Cortex of kidney (tissue), 1 donor: ENCODE data around the gene ANKIB1.
"Not testable (repeated sequence)": the region's sequence is repeated elsewhere in the genome, so short reads cannot be mapped to it uniquely, and the experiment has no call there.

Experiments used
- DNase-seq: peaks from one replicate; lab custom pipeline; 2025; lab: John Stamatoyannopoulos, UW

Gene ANKIB1

GRCh38 chr7:92410162-92410561 is 164.4 kb downstream of the ANKIB1 start:
- not testable (repeated sequence) for DNase-seq

DNA sequence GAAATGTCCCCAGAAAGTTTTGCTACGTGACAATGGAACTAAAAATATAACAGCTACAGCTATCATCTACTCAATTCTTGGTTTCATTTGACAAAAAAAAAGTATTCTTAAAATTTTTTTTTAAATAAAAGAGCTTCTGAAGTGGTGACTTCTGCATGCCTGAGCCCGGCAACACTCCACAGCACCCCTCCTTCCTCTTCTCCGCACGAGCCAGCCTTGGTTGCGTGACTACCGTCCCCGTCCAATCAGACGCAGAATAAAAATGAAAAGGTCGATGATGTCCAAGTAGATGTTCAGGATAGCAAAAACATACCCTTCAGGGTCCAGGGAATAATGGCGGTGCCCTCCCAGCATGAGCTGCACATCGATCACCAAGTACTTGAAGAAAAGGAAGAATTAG is 167.0 kb downstream of the ANKIB1 start:
- DNase-seq, result no peak

- DNase-seq, result no peak
These were observed 167.8 kb downstream of the ANKIB1 start for GRCh38 chr7:92413550-92413949.

DNA sequence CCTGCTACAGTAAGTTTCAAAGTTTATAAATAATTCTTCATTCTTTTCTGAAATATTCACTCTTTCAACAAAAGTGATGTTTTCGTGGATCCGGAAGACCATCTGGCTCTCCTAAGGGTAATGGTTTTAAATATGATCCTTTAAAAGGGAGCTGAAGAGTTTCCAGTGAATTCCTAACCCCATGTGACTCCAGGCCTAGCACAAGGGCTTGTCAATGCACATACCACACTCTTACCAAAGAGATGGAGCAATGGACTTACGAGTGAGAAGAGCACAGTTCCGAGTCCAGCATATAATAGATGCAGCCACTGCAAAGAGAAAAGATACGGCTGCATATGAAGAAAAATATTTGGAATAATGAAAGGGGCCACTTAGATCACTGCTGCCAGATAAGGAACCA is 169.5 kb downstream of the ANKIB1 start:
- no peak for DNase-seq

DNA sequence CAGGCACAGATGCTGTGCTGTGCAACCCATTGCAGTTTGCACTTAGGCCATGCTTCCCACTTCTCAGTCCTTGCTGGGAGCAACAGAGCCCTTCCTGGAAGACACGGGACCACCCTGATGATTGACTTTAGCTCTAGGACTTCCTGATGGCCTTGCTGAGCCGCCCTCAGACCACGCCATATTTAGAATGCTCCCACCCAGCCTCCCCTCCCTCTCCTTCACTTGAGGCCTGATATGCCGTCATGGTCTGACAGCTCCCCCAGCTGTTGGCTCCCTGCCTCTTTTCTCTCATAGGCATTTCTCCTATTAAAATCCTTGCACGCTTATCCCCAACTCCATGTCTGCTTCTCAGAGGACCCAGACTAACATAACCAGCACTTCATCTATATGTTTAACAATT is 172.1 kb downstream of the ANKIB1 start:
- DNase-seq, result no peak

GRCh38 chr7:92421676-92422435 is 176.1 kb downstream of the ANKIB1 start:
- no peak for DNase-seq

DNA sequence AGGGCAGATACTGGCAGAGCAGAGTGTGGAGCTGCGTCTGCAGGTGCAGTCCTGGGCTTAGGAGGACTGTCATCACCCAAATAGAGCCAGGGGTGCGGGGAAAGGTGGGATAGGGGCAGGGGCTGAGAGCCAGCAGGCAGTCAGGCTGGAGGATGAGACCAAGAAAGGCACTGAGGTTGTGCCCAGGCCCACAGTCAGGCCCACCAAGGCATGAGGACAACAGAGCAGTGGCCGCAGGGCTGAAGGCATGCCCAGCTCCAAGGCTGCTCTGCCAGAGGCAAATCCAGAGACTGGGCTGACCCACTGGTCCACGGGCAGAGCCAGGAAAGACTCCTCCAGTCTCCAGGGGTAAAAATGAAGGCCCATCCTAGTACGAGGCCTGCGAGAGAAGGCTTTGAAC is 177.2 kb downstream of the ANKIB1 start:
- no peak for DNase-seq

DNA sequence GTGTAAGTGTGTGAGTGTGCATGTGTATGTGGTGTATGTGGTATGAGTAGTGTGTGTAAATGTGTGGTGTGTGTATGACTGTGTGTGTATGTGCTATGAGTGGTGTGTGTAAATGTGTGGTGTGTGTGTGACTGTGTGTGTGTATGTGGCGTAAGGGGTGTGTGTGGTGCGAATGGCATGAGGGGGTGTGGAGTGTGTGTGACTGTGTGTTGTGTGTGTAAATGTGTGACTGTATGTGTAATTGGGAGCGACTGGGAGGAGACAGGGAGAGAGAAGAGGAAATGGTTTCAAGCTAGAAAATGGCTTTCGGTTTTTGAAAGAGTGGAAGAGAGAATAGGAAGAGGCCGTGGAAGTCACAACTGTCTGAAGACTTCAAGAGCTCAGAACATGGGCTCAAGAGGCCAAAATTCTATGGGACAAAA is 177.9 kb downstream of the ANKIB1 start:
- DNase-seq, result no peak

- DNase-seq, result no peak
These were observed 179.7 kb downstream of the ANKIB1 start for GRCh38 chr7:92425311-92425947.

DNA sequence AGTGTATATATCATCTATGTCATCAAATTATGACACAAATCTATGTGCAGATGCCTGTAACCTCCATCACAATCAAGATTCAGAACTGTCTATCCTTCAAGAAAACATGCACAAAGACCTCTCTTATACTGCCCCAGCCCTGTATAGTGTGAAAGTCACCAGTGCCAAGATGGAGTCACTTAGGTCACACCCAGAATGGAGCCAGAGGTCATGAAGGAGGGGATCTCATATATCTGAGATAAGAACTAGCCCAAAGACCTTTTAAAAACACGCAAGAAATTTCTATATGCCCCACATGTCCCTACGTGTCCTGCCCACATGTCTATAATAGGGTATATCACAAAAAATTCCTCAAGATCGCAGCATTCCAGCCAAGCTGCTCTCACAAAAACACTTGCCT is 181.4 kb downstream of the ANKIB1 start:
- DNase-seq, result no peak

GRCh38 chr7:92432299-92432946 is 186.6 kb downstream of the ANKIB1 start:
- DNase-seq, result no peak

- DNase-seq, result no peak
These were observed 187.2 kb downstream of the ANKIB1 start for GRCh38 chr7:92433019-92433418.

DNA sequence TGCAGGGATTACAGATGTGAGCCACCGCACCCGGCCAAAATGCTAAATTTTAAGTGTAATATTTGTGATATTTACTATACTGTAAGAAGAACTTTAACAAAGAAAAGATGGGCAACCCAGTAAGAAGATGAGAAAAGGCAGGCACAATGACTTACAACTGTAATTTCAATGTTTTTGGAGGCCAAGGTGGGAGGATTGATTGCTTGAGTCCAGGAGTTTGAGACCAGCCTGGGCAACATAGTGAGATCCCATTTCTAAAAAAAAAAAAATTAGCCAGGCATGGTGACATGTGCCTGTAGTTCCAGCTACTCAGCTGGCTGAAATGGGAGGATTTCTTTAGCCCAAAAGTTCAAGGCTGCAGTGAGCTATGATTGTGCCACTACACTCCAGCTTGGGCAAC is 189.8 kb downstream of the ANKIB1 start:
- no peak for DNase-seq

GRCh38 chr7:92436612-92437445 is 191.1 kb downstream of the ANKIB1 start:
- DNase-seq, result no peak

- DNase-seq, result no peak
These were observed 192.2 kb downstream of the ANKIB1 start for GRCh38 chr7:92437956-92438491.

DNA sequence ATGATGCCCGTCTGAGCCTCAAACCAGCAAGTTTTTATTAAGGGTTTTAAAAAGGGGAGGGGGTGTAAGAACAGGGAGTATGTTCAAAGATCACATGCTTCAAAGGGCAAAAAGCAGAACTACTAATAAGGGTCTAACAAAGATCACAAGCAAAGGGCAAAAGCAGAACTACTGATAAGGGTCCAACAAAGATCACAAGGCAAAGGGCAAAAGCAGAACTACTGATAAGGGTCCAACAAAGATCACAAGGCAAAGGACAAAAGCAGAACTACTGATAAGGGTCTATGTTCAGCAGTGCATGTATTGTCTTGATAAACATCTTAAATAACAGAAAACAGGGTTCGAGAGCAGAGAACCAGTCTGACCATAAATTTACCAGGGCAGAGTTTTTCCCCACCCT is 196.9 kb downstream of the ANKIB1 start:
- DNase-seq, result not testable (repeated sequence)

DNA sequence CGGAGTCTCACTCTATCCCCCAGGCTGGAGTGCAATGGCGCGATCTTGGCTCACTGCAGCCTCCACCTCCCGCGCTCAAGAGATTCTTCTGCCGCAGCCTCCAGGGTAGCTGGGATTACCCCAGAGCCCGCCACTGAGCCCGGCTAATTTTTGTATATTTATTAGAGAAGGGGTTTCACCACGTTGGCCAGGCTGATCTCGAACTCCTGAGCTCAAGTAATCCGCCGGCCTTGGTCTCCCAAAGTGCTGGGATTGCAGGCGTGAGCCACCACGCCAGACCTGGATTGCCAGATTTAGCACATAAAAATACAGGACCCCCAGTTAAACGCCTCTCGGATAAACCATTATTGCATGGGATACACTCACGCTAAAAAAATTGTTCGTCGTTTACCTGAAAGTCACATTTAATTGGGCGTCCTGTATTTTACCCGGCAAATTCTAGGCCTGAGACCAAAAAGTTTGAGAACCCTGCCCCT is 201.1 kb downstream of the ANKIB1 start:
- no peak for DNase-seq

DNA sequence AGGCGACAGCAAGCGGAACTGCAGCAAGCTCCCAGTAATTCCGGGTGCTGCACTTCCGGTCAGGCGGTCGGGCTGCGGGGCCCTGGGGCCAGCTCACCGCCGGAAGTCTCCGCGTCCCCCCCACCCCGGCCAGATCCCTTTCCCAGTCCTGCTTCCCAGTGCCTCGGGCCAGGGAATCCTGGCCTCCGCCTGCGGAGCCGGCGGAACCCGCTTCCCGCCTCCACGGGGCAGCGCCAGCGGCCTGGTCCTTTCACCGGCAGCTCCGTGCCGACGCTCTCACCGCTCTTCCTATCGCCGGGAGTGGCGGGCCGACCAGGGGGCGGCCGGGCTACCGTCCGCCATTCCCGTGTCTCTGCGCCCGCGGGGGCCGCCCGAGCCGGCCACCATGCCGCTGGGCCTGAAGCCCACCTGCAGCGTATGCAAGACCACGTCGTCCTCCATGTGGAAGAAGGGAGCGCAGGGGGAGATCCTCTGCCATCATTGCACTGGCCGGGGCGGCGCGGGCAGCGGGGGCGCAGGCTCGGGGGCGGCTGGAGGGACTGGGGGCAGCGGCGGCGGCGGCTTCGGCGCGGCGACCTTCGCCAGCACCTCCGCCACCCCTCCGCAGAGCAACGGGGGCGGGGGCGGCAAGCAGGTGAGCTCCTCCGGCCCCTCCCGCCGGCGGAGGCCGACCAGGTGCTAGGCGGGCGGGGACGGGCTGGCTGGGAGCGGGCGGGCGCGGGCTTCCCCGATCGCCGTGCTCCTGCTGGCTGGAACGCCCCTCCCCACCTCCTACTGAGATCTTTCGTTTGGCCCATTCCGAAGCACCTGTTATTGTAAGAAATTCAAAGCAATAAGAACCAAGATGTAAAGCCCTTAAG is 201.8 kb downstream of the ANKIB1 start, which contains the start of gene GATAD1:
Gene GATAD1, plus strand, starts transcription at position 138 of the 860 bp plus-strand sequence. Its CDS starts 248 bp downstream, at position 386.
- peak; percentile 13 for DNase-seq

GRCh38 chr7:92448205-92448747 is 202.5 kb downstream of the ANKIB1 start:
- DNase-seq, result no peak
